ENCODE data around the gene ZNF135.

ZNF135 gene

DNA sequence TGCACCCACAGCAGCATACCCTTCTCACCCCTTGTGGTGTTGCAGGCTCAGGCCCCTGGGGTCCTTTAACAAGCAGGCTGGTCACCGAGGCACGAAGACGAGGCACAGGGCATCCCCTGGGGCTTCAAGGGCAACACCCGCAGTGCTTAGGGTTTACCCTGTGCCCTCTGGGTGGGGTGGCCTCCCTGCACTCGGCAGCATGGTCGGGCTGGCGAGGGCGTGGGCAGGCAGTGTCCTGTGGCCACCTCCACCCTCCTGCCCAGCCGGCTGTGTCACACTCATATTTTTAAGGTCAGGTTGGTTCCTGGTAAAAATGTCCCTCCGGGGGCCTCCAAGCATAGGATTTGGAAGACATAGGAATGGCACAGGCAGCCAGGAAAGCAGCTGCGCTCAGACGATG lies 11.4 kb upstream of the ZNF135 start:
- no peak for DNase-seq

DNA sequence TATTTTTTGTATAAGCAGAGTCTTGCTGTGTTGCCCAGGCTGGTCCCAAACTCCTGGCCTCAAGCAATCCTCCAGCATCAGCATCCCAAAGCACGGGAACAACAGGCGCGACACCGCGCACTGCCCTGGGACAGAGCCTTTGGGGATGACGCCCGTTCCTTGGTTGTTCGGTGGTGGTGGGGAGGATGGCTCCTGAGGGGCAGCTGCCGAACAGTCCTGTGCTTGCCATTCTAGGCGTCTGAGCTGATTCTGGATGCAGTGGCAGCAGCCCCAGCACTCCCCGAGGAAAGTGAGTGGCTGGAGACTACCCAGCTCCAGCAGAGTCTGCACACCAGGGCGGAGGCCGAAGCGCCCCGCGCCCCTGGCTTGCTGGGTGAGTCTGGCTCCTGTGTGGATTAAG lies 6.8 kb upstream of the ZNF135 start:
- no peak for DNase-seq

DNA sequence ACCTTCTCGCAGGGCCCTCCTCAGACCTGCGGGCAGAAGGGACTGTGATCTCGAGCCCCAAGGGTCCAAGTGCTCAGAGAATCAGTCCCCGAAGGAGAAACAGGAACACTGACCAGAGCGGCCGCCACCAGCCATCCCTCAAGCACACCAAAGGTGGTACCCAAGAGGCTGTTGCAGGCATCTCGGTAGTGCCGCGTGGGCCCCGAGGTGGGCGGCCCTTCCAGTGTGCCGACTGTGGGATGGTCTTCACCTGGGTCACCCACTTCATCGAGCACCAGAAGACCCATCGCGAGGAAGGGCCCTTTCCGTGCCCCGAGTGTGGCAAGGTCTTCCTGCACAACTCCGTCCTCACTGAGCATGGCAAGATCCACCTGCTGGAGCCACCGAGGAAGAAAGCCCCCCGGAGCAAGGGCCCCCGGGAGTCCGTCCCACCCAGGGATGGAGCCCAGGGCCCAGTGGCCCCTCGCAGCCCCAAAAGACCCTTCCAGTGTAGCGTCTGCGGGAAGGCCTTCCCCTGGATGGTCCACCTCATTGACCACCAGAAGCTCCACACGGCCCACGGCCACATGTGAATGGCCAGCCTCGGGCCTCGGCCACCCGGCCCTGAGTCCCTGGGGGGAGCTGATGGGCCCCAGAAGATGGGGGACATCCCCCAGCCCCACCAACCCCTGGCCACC lies 5.5 kb upstream of the ZNF135 start:
- DNase-seq, result no peak

DNA sequence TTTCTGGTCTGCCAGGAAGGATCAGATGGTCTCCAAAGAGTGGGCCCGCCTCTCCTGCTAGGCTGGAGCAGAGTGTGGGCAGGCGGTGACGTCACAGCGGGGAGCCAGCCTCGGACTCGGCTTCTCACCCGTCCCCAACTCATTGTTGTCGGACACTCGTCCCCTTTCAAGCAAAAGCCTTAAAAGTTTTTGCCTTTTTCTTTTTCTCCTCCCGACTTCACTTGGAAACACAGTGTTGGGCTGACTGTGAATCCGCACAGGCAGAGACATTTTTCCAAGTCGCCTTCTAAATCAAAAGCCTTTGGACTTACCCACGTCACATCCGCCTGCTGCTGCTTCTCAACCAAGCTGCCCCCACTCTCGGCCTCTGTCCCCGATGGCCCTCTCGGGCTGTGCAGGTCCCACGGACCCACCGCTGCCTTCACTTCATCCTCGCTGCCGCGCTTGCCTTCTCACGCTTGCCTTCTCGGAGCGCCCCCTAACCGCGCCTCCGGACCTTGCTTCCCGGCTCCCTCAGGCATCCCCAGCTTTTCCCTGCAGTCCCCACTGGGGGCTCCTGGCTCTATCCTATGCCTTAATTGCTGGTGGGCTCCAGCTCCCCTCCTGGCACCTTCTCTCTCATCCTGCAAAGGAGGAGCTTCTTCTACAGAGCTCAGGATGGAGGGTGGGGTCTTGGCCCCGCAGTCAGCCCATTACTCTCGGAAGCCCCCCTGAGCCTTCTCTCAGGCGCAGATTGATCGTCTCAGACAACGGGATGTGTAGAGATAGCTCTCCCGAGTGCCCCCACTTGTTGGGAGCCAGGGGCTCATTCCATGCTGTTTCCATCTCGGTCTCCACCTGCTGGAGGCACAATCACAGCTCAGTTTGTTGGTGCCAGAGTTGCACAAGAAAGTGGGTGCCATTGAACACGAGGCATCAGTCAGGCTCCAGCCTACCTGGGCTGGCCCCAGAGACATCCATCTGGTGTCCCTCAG lies 3.9 kb upstream of the ZNF135 start:
- DNase-seq, result no peak

GRCh38 chr19:58056261-58056660 lies 2.8 kb upstream of the ZNF135 start:
- DNase-seq, result no peak

GRCh38 chr19:58056861-58057260 lies 2.2 kb upstream of the ZNF135 start:
- no peak for DNase-seq

DNA sequence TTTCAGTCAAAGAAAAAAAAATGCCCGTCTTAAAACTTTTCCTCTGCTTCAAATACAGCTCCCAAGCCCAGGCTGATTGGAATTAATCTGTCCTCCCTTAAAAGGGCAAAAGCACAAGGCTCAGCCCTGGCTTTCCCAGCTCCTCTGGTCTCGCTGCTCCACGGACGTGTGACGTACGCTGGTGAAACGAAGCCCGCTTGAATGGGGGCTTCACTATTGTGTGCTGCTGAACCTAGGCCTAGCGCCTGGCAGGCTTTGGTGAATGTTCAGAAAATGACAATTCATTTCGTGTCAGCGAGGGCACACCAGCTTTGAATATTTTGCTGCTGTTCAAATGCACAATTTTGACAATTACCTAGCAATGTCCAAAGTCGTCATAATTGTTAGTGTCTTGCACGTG lies 615 bp upstream of the ZNF135 start:
- DNase-seq, result no peak

DNA sequence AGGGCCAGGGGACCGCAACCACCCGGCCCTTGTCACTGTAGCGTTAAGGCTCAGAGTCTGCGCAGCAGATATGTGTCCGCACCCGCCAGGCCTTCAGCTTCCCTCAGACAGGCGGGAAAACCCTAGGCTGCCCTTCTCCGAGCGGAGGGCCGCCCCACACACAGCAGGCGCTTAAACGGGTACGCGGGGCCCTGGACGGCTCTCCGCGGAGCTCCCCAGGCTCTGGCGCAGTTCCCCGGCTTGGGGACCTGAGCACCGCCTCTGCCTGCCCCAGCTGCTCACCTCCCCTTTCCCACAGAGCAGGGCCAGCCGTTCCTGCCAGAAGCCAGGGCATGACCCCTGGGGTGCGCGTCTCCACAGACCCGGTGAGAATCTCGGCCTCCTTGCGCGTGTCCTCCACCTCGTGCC lies 593 bp downstream of the ZNF135 start:
- no peak for DNase-seq

- DNase-seq, result no peak
Observed at GRCh38 chr19:58060231-58060630, 1.1 kb downstream of the ZNF135 start.

- no peak for DNase-seq
Observed at GRCh38 chr19:58063712-58064111, 4.6 kb downstream of the ZNF135 start.

GRCh38 chr19:58067240-58067912 lies 8.3 kb downstream of the ZNF135 start:
- DNase-seq, result no peak

DNA sequence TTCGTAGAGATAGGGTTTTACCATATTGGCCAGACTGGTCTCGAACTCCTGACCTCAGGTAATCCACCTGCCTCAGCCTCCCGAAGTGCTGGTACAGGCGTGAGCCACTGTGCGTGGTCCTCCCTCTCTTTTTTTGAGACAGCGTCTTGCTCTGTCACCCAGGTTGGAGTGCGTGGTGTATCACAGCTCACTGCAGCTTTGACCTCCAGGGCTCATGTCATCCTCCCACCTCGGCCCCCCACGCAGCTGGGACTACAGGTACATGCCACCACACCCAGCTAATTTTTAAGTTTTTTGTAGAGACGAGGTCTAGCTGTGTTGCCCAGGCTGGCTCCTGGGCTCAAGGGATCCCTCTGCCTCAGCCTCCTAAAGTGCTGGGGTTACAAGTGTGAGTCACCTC lies 20.7 kb downstream of the ZNF135 start:
- no peak for DNase-seq

DNA sequence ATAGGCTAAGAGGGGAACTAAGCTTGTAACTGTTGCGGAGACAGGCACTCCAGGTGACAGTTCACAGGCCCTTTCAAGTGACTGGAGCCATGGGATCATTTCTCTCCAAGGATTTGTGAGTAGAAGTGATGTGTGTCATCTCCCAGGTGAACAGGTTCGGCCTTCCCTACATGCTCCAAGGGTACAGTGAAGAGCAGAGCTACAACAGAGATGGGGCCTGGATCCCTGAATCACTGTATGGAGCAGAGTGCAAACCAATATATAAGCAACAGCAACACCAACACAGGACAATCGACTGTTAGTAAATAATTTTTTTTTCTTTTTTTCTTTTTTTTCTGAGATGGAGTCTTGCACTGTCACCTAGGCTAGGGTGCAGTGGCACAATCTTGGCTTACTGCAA lies 23.9 kb downstream of the ZNF135 start:
- no peak for DNase-seq

GRCh38 chr19:58084596-58085347 lies 25.7 kb downstream of the ZNF135 start:
- DNase-seq, result no peak

GRCh38 chr19:58085348-58085875 lies 26.3 kb downstream of the ZNF135 start:
- DNase-seq, result no peak

DNA sequence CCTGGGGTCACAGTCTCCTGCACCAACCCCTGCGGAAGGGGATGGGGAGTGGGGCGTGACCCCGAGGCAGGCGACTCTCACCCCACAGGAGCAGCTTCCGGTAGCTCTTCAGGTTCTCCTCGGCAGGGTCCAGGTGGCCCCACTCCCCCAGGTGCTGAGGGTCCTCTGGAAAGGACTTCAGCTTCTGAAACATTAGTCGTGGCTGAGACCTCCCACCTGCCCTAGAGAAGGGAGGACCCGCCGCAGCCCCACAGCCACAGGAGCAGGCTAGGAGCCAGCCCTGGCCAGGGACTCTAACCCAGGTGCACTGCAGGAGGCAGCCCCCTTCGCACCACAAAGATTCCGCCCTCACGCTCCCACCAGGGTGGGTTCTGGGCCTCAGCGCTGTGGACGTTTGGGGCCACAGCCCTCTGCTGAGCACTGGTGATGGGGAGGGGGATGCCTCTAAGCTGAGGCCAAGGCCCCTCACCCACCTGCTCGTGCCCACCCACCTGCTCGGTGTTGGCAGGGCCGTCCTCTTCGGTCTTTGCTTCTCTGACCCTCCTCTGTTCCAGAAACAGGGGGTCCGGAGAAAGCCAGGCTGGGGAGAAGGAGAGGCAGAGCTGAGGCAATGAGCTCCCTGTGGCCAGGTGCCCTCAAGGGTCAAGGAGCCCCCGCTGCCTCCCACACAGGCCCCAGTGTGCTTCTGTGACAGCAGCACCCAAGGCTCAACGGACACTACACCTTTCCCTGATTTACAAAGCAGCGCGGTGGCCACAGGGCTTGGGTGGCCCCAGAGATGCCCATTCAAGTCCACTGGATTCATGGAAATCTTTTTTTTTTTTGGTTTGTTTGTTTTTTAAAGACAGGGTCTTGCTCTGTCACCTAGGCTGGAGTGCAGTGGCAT lies 28.0 kb downstream of the ZNF135 start:
- DNase-seq, result no peak

DNA sequence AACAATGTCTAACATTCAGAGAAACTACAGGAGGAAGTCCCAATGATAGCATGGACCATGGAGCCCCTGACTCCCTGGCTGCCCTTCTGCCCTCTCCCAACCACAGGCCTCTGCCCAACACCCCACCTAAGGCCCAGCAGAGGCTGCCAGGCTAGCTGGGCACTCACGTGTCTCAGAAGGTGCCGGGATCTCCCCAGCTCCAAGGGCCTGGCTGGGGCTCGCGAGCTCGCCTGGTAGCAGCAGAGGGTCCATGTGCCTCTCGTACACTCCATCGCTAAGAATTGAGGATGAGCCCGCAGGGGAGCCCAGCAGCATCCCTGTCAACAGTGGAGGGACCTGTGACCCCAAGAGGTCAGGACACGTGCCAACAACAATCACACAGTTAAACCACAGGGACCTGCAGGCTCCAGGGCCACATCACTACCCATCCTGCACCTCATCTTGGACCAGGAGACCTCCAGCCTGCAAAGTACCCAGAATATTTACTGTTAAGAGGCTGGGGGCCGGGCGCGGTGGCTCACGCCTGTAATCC lies 29.5 kb downstream of the ZNF135 start:
- no peak for DNase-seq

GRCh38 chr19:58089846-58090245 lies 30.8 kb downstream of the ZNF135 start:
- DNase-seq, result no peak

DNA sequence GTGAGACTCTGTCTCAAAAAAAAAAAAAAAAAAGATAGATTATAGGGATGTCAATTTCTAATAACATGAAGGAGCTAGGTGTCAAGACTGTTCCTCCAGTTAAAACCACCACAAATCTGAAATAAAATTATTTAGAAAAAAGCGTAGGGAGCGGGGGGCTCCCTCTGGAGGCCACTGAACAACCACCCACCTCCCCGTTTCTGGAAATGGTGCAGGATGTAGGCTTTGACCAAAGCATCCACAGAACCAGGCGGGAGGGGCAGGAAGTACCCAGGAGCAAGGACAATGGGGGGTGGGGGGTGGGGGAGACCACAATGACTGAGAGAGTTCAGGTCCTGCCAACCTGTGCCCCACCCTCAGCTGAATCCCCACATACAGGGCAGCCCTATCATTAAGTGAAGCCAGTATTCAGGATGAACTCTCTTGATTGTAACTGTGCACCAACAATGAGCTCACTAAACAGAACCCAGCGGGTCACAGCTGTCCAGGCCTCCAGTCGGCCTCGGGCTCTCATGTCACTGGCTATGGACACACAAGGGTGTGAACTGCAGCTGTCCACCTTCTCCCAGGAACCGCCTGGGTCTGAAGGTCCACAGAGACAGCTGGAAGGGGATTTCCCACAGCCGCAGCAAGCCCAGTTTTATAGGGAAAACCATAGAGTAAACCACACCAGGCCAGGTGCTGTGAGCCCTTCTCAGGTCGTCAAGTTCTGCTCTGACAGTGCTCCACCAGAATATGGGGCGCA lies 32.3 kb downstream of the ZNF135 start:
- DNase-seq, result no peak

DNA sequence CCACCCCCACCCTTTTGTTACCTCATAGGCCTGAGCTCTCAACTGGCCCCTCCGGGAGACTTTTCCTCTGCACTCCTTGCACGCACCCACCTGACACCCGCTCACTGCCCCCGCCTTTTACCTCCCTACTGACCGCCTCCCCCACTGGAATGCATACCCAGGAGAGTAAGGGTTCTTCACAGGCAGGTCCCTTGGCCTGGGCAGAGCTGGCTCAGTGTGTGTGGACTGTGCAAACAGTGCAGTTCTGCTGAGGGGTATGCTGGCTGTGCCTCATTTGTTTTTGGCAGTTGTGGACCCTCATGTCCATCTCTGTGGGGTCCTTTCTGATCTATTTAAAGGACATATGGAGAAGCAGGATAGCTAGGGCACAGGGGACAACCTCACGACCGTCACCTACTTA lies 34.0 kb downstream of the ZNF135 start:
- no peak for DNase-seq

GRCh38 chr19:58095328-58095727 lies 36.2 kb downstream of the ZNF135 start:
- DNase-seq, result no peak

Data from activated T-cell treated with anti-CD3 and anti-CD28 coated beads, Interleukin-2, amount 50 U/mL, for 48 hours (primary cell).